HG03571 (cell line): Measurements from ENCODE around the gene ACVR1.
"Not testable (repeated sequence)": the region's sequence is repeated elsewhere in the genome, so short reads cannot be mapped to it uniquely, and the experiment has no call there.

Experiments used
- ATAC-seq: cut with Tn5 transposase; IDR thresholded peaks from one replicate; pipeline ENCODE4 v1.9.1; 2021; ENCODE audit not compliant: unreplicated experiment

The ACVR1 gene

GRCh38 chr2:157894694-157895435 lies 18.7 kb upstream of the ACVR1 start:
- ATAC-seq = no peak

- ATAC-seq = no peak
Measured at GRCh38 chr2:157893611-157894010, 17.5 kb upstream of the ACVR1 start.

GRCh38 chr2:157891643-157892041 lies 15.5 kb upstream of the ACVR1 start:
- ATAC-seq = no peak

GRCh38 chr2:157890969-157891642 lies 15.0 kb upstream of the ACVR1 start:
- ATAC-seq = no peak

GRCh38 chr2:157887946-157888345 lies 11.8 kb upstream of the ACVR1 start:
- ATAC-seq = no peak

- ATAC-seq = not testable (repeated sequence)
Measured at GRCh38 chr2:157884533-157884932, 8.4 kb upstream of the ACVR1 start.

- ATAC-seq = no peak
Measured at GRCh38 chr2:157880927-157881326, 4.8 kb upstream of the ACVR1 start.

- ATAC-seq = no peak
Measured at GRCh38 chr2:157877761-157878400, 1.8 kb upstream of the ACVR1 start.

GRCh38 chr2:157876786-157877138 lies 632 bp upstream of the ACVR1 start:
- ATAC-seq = no peak

GRCh38 chr2:157875641-157876065 lies 477 bp downstream of the ACVR1 start:
- peak; percentile 38 for ATAC-seq

- ATAC-seq = no peak
Measured at GRCh38 chr2:157874997-157875640, 1.0 kb downstream of the ACVR1 start.

GRCh38 chr2:157874348-157874747 lies 1.8 kb downstream of the ACVR1 start:
- ATAC-seq = no peak

GRCh38 chr2:157872791-157873190 lies 3.3 kb downstream of the ACVR1 start:
- no peak for ATAC-seq

- ATAC-seq = no peak
Measured at GRCh38 chr2:157871415-157871814, 4.7 kb downstream of the ACVR1 start.

- no peak for ATAC-seq
Measured at GRCh38 chr2:157868993-157869392, 7.1 kb downstream of the ACVR1 start.

GRCh38 chr2:157867703-157868102 lies 8.4 kb downstream of the ACVR1 start:
- ATAC-seq = no peak

GRCh38 chr2:157866666-157867642 lies 9.2 kb downstream of the ACVR1 start:
- ATAC-seq = no peak

- ATAC-seq = no peak
Measured at GRCh38 chr2:157866202-157866601, 9.9 kb downstream of the ACVR1 start.

GRCh38 chr2:157864857-157865430 lies 11.2 kb downstream of the ACVR1 start:
- no peak for ATAC-seq

GRCh38 chr2:157858846-157859245 lies 17.3 kb downstream of the ACVR1 start:
- ATAC-seq = no peak
